ENCODE measurements around the gene NEUROD4.

GRCh38 chr12:55061024-55061423 is 41.2 kb downstream of the NEUROD4 start:
- TF ChIP-seq, protein P1, sequence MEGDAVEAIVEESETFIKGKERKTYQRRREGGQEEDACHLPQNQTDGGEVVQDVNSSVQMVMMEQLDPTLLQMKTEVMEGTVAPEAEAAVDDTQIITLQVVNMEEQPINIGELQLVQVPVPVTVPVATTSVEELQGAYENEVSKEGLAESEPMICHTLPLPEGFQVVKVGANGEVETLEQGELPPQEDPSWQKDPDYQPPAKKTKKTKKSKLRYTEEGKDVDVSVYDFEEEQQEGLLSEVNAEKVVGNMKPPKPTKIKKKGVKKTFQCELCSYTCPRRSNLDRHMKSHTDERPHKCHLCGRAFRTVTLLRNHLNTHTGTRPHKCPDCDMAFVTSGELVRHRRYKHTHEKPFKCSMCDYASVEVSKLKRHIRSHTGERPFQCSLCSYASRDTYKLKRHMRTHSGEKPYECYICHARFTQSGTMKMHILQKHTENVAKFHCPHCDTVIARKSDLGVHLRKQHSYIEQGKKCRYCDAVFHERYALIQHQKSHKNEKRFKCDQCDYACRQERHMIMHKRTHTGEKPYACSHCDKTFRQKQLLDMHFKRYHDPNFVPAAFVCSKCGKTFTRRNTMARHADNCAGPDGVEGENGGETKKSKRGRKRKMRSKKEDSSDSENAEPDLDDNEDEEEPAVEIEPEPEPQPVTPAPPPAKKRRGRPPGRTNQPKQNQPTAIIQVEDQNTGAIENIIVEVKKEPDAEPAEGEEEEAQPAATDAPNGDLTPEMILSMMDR (IDR thresholded peaks at IDR 0.05) = no peak
- TF ChIP-seq POLR2AphosphoS5 (IDR thresholded peaks at IDR 0.05; ENCODE audit: low read depth, low read length) = no peak
- TF ChIP-seq JUND (IDR thresholded peaks at IDR 0.05) = no peak
- no peak for TF ChIP-seq NRF1 (IDR thresholded peaks at IDR 0.05; ENCODE audit: low read depth, low read length)
- no peak for TF ChIP-seq RCOR1 (IDR thresholded peaks at IDR 0.05; ENCODE audit: low read length)
- TF ChIP-seq EZH2phosphoT487 (IDR thresholded peaks at IDR 0.05; ENCODE audit: borderline replicate concordance, low read depth) = no peak
- TF ChIP-seq, protein P2, sequence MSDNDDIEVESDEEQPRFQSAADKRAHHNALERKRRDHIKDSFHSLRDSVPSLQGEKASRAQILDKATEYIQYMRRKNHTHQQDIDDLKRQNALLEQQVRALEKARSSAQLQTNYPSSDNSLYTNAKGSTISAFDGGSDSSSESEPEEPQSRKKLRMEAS (IDR thresholded peaks at IDR 0.05; ENCODE audit: low read depth) = no peak
- no peak for TF ChIP-seq YY1 (IDR thresholded peaks at IDR 0.05; ENCODE audit: low read depth)

Measured in SK-N-SH (cell line).